Gastroesophageal sphincter (tissue), 3 donors: ENCODE data around the gene TDRKH.

Source experiments
- CTCF ChIP-seq, 4 experiments: fragments of 200-600 bp in 2 of 4; fragments of 450-650 bp in 2 of 4; sonication (generic) in 1 of 4; IDR thresholded peaks; one replicate each; pipeline ENCODE4 v1.5.1; 2017 to 2019; ENCODE audit warnings: antibody characterized with exemption in 4 of 4, mild to moderate bottlenecking in 2 of 4, moderate library complexity in 2 of 4
- POLR2AphosphoS5 ChIP-seq: sonication (generic); formaldehyde crosslinking; IDR thresholded peaks from one replicate; pipeline ENCODE4 v1.6.1; 2017; ENCODE audit warnings: antibody characterized with exemption

GRCh38 chr1:151798571-151798970, 8.3 kb upstream of the TDRKH start:
- no peak for TF ChIP-seq POLR2AphosphoS5
- TF ChIP-seq CTCF (IDR thresholded peaks at IDR 0.05) = no peak
